ENCODE results near the gene NPAT. TPM values are rescaled to one million over a fixed set of nuclear protein-coding genes. Genes with fewer than 3 reads are reported as not detected.

NPAT gene
- total and polyA plus RNA-seq, 2 of the 4 experiments (the other 2 are of a cell fraction): 3.1 to 10.6 TPM

DNA sequence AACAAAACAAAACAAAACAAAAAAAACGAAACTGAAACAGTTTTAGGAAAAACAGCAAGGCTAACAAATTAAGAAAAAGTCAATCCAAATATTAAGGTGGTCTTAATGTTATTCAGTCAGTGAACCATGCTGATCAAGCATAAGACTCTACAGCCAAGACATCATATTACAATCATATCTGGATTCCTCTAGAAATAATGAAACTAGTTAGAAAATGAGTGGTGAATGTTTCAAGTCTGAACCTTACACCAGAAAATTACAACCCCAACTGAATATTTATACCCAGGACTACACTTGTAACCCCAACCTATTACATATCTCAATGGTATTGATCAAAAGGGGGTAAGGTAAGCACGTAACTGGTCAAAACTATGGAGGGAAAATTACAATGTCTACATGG lies 52.3 kb downstream of the NPAT start:
- no peak overlapping the region for H3K14ac ChIP-seq (replicated peaks; ENCODE audit: low read depth, low read length)
- no peak overlapping the region for H2BK15ac ChIP-seq (ENCODE audit: low read depth, low read length)
- H3K56ac ChIP-seq (ENCODE audit: extremely low read depth, insufficient read depth, low read length): no peak overlapping the region
- no peaks in the 10 kb centered on the region for H3K9me1 ChIP-seq (ENCODE audit: insufficient read depth, low read length)
- H3K27me3 ChIP-seq (ENCODE audit: control insufficient read depth, insufficient read depth, low read length): no peaks in the 10 kb centered on the region
- no peak for DNase-seq
- no TSS peak for BruUV-seq (replicated peaks)
- H3K9me3 ChIP-seq (ENCODE audit: control insufficient read depth, insufficient read depth, low read length): no peaks in the 10 kb centered on the region
- intact Hi-C loops (cut with micrococcal nuclease) (no loop called here), dilution Hi-C loops (cut with HindIII; ENCODE audit: low sequenced_read_pairs, unreplicated experiment) (no loop called here), in situ Hi-C loops (cut with MboI; ENCODE audit: low sequenced_read_pairs) (no loop called here)
- H3K18ac ChIP-seq (ENCODE audit: low read depth, low read length): no peak overlapping the region
- H4K91ac ChIP-seq (ENCODE audit: insufficient read depth, low read depth, low read length): no peak overlapping the region
- no peak overlapping the region for H2AK5ac ChIP-seq (ENCODE audit: low read depth, low read length)
- H3K4me3 ChIP-seq (ENCODE audit: insufficient read depth, low read depth, low read length): no peak overlapping the region
- H3K4ac ChIP-seq (ENCODE audit: low read depth, low read length): no peak overlapping the region
- ATAC-seq (ENCODE audit: low read depth): no peak
- H3K9ac ChIP-seq (ENCODE audit: low read depth, low read length): no peak overlapping the region
- TF ChIP-seq MAZ (IDR thresholded peaks at IDR 0.05; ENCODE audit: borderline replicate concordance, low read depth, low read length) (no peak), CEBPB (IDR thresholded peaks at IDR 0.05; ENCODE audit: low read depth, low read length) (no peak), BHLHE40 (IDR thresholded peaks at IDR 0.05; ENCODE audit: low read depth, low read length) (no peak), CHD1 (IDR thresholded peaks at IDR 0.05; ENCODE audit: low read depth, low read length) (no peak), RCOR1 (IDR thresholded peaks at IDR 0.05; ENCODE audit: insufficient replicate concordance, low read length) (no peak), ELK1 (IDR thresholded peaks at IDR 0.05; ENCODE audit: borderline replicate concordance, low read depth, low read length) (no peak), MXI1 (IDR thresholded peaks at IDR 0.05; ENCODE audit: borderline replicate concordance, low read depth, low read length) (no peak), USF2 (IDR thresholded peaks at IDR 0.05; ENCODE audit: low read depth, low read length) (no peak), SMC3 (IDR thresholded peaks at IDR 0.05; ENCODE audit: low read depth, low read length) (no peak), NFE2L2 (IDR thresholded peaks at IDR 0.05; ENCODE audit: low read depth, low read length) (no peak), CTCF (conservative IDR thresholded peaks at IDR 0.05; ENCODE audit: low read depth, low read length) (no peak), RAD21 (IDR thresholded peaks at IDR 0.05; ENCODE audit: low read length) (no peak), POLR2A (IDR thresholded peaks at IDR 0.05; ENCODE audit: low read depth, low read length) (no peak), FOS (IDR thresholded peaks at IDR 0.05; ENCODE audit: low read depth, low read length) (no peak), MAFK (IDR thresholded peaks at IDR 0.05; ENCODE audit: low read depth, low read length) (no peak), RFX5 (IDR thresholded peaks at IDR 0.05; ENCODE audit: low read depth, low read length) (no peak)
- peaks cover 13% of the 10 kb centered on the region for H3K36me3 ChIP-seq (ENCODE audit: control insufficient read depth, insufficient read depth, low read length)
- no CpG with 5 or more reads among the region's 2 CpGs for WGBS, 2 experiments (ENCODE audit: extremely low coverage in 2 of 2, insufficient read length in 1 of 2)
- no peak overlapping the region for H3K23ac ChIP-seq (ENCODE audit: low read depth, low read length)
- no peak overlapping the region for H2BK20ac ChIP-seq (ENCODE audit: low read depth, low read length)
- no peak overlapping the region for H2BK5ac ChIP-seq (ENCODE audit: low read depth, low read length, poor library complexity, severe bottlenecking)
- no peaks in the 10 kb centered on the region for H3K4me1 ChIP-seq (ENCODE audit: control insufficient read depth, insufficient read depth, low read length)
- H4K5ac ChIP-seq (ENCODE audit: low read depth, low read length): no peak overlapping the region
- ChIA-PET POLR2A (ENCODE audit: unreplicated experiment) (no interaction called here), CTCF (interaction anchor here (0.6 kb wide), 1 partner anchor 291 kb away, joined by 5 read pairs; no protein-coding TSS in a partner anchor)
- no peak overlapping the region for H3K4me2 ChIP-seq (ENCODE audit: low read depth, low read length)
- H4K20me1 ChIP-seq (ENCODE audit: insufficient read depth, low read length): no peaks in the 10 kb centered on the region
- no peak overlapping the region for H2BK120ac ChIP-seq (ENCODE audit: low read depth, low read length)
- H2AK9ac ChIP-seq (replicated peaks; ENCODE audit: low read depth, low read length, poor library complexity): no peak overlapping the region
- no peak overlapping the region for H4K8ac ChIP-seq (ENCODE audit: low read depth in 2 of 2, low read length in 2 of 2)
- no peak overlapping the region for H2AFZ ChIP-seq (replicated peaks; ENCODE audit: low read length, poor library complexity)
- H3K79me1 ChIP-seq (ENCODE audit: low read depth in 1 of 2, low read length in 2 of 2): peaks cover 0 to 4% of the 10 kb centered on the region in 2 experiments; a peak in 1 of 4 replicates
- no peak overlapping the region for H3K27ac ChIP-seq (ENCODE audit: insufficient read depth, low read length)
